IMR-90 (cell line): Measurements from ENCODE around the gene CUL1.

Experiments used
- BHLHE40 ChIP-seq: fragments of 150-350 bp; IDR thresholded peaks from 2 replicates; pipeline ENCODE4 v1.6.1; 2016; ENCODE audit warnings: mild to moderate bottlenecking, low read depth, low read length
- CEBPB ChIP-seq: IDR thresholded peaks from 2 replicates; pipeline ENCODE4 v1.6.1; 2012; ENCODE audit warnings: low read depth, low read length, improper control_type of control experiment
- FOS ChIP-seq: fragments of 150-350 bp; IDR thresholded peaks from 2 replicates; pipeline ENCODE4 v1.6.1; 2016; ENCODE audit warnings: low read depth, low read length
- MAFK ChIP-seq: IDR thresholded peaks from 2 replicates; pipeline ENCODE4 v1.6.1; 2012; ENCODE audit warnings: low read depth, low read length, improper control_type of control experiment
- MAZ ChIP-seq: IDR thresholded peaks from 2 replicates; pipeline ENCODE4 v1.6.1; 2012; ENCODE audit warnings: low read depth, mild to moderate bottlenecking, low read length, improper control_type of control experiment, moderate library complexity, borderline replicate concordance
- POLR2A ChIP-seq: IDR thresholded peaks from 2 replicates; pipeline ENCODE4 v1.6.1; 2012; ENCODE audit warnings: mild to moderate bottlenecking, low read depth, low read length
- RAD21 ChIP-seq: IDR thresholded peaks from 2 replicates; pipeline ENCODE4 v1.6.1; 2012; ENCODE audit warnings: low read length, improper control_type of control experiment
- SMC3 ChIP-seq: fragments of 150-350 bp; IDR thresholded peaks from 2 replicates; pipeline ENCODE4 v1.6.1; 2016; ENCODE audit warnings: low read depth, mild to moderate bottlenecking, antibody characterized with exemption, low read length, moderate library complexity
- TF ChIP-seq, protein P1 (sequence below): conservative IDR thresholded peaks from 2 replicates; pipeline ENCODE4 v1.5.1; 2012; ENCODE audit warnings: mild to moderate bottlenecking, low read depth, low read length, improper control_type of control experiment
- TF ChIP-seq, protein P2 (sequence below): fragments of 150-350 bp; IDR thresholded peaks from 2 replicates; pipeline ENCODE4 v1.6.1; 2016; ENCODE audit warnings: low read depth, mild to moderate bottlenecking, low read length, moderate library complexity, borderline replicate concordance
- TF ChIP-seq, protein P3 (sequence below): fragments of 150-350 bp; IDR thresholded peaks from 2 replicates; pipeline ENCODE4 v1.6.1; 2017; ENCODE audit warnings: mild to moderate bottlenecking, antibody characterized with exemption, low read length, low read depth

DNA sequence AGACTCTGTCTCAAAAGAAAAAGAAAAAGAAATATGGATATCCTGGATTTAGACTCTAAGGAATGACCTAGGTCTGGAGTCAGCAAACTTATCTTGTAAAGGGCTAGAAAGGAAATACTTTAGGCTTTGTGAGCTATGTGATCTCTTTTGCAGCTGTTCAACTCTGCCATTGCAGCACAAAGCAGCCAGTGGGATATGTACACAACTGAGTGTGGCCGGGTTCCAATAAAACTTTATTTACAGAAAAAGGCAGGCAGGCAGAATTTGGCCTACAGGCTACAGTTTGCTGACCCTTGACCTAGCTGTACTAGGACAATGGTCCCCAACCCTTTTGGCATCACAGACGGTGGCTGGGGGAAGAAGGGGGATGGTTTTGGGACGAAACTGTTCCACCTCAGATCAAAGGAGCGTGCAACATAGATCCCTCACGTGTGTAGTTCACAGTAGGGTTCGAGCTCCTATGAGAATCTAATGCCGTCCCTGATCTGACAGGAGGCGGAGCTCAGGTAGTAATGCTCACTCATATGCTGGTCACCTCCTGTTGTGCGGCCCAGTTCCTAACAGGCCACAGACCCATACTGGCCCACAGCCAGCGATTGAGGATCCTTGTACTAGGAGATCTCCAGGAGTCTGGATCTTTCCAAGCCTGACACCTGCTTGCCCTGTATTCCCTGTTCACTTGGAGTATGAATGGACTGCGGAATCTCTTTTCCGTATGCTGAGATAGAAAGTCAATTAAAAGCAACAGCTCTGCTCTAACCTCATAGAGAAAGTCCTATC is 63.0 kb downstream of the CUL1 start:
- TF ChIP-seq, protein P1, sequence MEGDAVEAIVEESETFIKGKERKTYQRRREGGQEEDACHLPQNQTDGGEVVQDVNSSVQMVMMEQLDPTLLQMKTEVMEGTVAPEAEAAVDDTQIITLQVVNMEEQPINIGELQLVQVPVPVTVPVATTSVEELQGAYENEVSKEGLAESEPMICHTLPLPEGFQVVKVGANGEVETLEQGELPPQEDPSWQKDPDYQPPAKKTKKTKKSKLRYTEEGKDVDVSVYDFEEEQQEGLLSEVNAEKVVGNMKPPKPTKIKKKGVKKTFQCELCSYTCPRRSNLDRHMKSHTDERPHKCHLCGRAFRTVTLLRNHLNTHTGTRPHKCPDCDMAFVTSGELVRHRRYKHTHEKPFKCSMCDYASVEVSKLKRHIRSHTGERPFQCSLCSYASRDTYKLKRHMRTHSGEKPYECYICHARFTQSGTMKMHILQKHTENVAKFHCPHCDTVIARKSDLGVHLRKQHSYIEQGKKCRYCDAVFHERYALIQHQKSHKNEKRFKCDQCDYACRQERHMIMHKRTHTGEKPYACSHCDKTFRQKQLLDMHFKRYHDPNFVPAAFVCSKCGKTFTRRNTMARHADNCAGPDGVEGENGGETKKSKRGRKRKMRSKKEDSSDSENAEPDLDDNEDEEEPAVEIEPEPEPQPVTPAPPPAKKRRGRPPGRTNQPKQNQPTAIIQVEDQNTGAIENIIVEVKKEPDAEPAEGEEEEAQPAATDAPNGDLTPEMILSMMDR: no peak
- TF ChIP-seq FOS (no peak), POLR2A (no peak), RAD21 (no peak), SMC3 (no peak), MAZ (no peak), BHLHE40 (no peak), MAFK (no peak), CEBPB (no peak)
- TF ChIP-seq, protein P2, sequence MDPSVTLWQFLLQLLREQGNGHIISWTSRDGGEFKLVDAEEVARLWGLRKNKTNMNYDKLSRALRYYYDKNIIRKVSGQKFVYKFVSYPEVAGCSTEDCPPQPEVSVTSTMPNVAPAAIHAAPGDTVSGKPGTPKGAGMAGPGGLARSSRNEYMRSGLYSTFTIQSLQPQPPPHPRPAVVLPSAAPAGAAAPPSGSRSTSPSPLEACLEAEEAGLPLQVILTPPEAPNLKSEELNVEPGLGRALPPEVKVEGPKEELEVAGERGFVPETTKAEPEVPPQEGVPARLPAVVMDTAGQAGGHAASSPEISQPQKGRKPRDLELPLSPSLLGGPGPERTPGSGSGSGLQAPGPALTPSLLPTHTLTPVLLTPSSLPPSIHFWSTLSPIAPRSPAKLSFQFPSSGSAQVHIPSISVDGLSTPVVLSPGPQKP: no peak
- TF ChIP-seq, protein P3, sequence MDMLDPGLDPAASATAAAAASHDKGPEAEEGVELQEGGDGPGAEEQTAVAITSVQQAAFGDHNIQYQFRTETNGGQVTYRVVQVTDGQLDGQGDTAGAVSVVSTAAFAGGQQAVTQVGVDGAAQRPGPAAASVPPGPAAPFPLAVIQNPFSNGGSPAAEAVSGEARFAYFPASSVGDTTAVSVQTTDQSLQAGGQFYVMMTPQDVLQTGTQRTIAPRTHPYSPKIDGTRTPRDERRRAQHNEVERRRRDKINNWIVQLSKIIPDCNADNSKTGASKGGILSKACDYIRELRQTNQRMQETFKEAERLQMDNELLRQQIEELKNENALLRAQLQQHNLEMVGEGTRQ: no peak
